Measurements from ENCODE around the gene TOP2A. TPM values are rescaled to one million over a fixed set of nuclear protein-coding genes. Genes with fewer than 3 reads are reported as not detected.
A peak's percentile ranks its signal among the peaks of the same experiment; 100 is the strongest.

TOP2A gene
- total RNA-seq, 4 donors from 2014 or later, result 0.26 to 145 (median 1.9) TPM; not detected in 1

DNA sequence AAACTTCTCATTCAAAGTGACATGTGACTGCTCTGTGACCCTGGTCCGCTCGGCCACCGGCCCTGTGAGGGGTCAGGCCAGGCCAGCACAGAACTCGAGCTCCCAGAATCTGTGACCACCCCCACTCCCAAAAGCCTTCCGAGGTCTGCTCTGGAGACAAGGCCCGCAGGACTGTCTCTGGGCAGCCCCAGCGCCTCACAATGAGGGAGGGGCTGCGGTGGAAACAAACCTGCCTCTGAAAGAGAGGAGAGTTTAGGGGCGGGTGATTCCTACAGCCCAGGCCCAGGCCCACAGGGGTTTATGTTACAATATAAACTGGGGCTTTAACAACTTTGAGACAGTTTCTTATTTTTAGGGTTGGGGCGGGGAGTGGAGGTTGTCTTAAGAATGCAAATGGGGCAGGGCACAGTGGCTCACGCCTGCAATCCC lies 45.4 kb upstream of the TOP2A start:
- TF ChIP-seq POLR2A (IDR thresholded peaks at IDR 0.05), result no peak
- TF ChIP-seq, protein P1, sequence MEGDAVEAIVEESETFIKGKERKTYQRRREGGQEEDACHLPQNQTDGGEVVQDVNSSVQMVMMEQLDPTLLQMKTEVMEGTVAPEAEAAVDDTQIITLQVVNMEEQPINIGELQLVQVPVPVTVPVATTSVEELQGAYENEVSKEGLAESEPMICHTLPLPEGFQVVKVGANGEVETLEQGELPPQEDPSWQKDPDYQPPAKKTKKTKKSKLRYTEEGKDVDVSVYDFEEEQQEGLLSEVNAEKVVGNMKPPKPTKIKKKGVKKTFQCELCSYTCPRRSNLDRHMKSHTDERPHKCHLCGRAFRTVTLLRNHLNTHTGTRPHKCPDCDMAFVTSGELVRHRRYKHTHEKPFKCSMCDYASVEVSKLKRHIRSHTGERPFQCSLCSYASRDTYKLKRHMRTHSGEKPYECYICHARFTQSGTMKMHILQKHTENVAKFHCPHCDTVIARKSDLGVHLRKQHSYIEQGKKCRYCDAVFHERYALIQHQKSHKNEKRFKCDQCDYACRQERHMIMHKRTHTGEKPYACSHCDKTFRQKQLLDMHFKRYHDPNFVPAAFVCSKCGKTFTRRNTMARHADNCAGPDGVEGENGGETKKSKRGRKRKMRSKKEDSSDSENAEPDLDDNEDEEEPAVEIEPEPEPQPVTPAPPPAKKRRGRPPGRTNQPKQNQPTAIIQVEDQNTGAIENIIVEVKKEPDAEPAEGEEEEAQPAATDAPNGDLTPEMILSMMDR (IDR thresholded peaks at IDR 0.05), result no peak
- Histone ChIP-seq H3K4me3 (no peak overlapping the region), H3K4me1 (peaks cover 13 to 21% of the 10 kb centered on the region in 2 donors), H3K9me3 (no peaks in the 10 kb centered on the region), H3K27me3 (no peaks in the 10 kb centered on the region), H3K36me3 (no peaks in the 10 kb centered on the region), H3K27ac (peak overlapping the region; percentile 70 to 84)
- DNase-seq, result no peak
- intact Hi-C loops (cut with DNase I; ENCODE audit: low total_unique reads), result no loop called here

DNA sequence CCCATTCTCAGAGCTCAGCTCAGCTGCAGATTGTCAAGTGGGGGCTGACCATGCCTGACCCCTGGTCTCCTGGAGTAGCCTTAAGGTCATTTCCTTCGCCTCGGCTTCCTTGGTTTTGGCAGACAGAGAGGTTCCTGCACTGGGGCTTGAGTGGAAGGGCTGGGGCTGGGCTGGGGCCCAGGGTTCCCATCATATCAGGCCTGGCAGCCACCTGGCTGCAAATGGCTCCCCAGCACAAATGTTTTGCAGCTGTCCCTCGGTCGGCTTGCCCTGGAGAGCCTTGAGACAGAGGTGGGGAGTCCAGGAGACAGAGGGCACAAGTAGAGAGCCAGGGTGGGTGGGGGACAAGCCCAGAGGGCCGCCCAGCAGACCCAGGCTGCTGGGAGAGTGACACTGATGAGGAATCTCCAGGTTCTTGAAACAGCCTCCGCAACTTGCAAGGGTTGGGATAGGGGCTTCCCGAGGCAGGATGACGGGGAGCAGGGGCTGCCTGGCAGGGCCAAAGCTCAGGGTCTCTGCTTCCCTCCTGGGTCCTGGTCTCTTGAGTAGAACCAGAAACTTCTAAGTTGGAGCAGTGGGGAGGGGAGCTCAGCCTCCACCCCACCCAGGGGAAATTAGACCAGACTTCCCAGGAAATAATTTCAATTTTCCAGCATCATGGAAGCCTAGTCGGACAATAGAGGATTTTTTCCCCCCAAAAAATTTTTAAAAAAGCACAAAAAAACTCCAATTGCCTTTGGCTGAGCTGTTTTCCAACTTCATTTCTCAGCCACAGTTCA lies 44.8 kb upstream of the TOP2A start:
- peaks cover 13 to 25% of the 10 kb centered on the region in 2 donors for H3K4me1 ChIP-seq
- no peak for DNase-seq
- intact Hi-C loops (cut with DNase I; ENCODE audit: low total_unique reads), result no loop called here

DNA sequence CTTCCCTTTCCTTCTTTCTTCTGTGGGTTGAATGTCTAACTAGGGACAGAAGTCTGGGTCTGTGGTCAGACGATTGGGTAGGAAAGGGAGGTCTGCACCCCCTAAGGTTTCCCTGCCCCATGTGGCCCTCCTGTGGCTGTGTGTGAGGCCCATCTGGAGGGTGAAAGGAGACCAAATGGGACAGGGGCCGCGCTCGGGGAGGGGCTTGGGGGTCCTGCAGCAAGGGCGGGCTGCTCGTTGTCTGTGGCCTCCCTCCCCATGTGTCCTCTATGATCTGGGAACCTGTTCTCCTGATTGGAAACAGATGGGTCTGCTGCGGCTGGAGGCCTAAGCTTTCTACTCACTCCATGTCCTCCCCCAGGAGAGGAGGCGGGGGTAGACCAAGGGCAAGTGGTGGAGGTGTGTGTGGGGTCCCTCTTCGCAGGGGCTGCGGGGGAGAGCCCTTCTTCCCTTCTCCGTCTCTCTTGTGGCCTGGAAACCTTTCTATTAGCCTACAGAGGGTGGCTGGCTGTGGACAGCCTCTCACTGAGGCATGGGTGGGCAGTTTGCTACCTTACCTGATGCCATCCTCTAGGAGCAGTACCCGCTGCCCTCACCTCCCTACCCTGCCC lies 44.1 kb upstream of the TOP2A start:
- intact Hi-C loops (cut with DNase I; ENCODE audit: low total_unique reads), result no loop called here
- H3K27ac ChIP-seq, result peak overlapping the region; percentile 70 to 84
- H3K36me3 ChIP-seq, result no peaks in the 10 kb centered on the region
- no peaks in the 10 kb centered on the region for H3K9me3 ChIP-seq
- DNase-seq, result peak; percentile 59 to 60
- peaks cover 13 to 32% of the 10 kb centered on the region in 2 donors for H3K4me1 ChIP-seq
- H3K4me3 ChIP-seq, result no peak overlapping the region
- TF ChIP-seq POLR2A (IDR thresholded peaks at IDR 0.05), result no peak
- TF ChIP-seq, protein P1 (IDR thresholded peaks at IDR 0.05), result no peak
- H3K27me3 ChIP-seq, result no peaks in the 10 kb centered on the region

More for the DNA sequence above, 44.8 kb upstream of the TOP2A start:
- no peaks in the 10 kb centered on the region for H3K27me3 ChIP-seq
- H3K27ac ChIP-seq, result peak overlapping the region; percentile 70 to 84
- TF ChIP-seq, protein P1 (IDR thresholded peaks at IDR 0.05), result no peak
- TF ChIP-seq POLR2A (IDR thresholded peaks at IDR 0.05), result no peak
- no peaks in the 10 kb centered on the region for H3K36me3 ChIP-seq
- H3K9me3 ChIP-seq, result no peaks in the 10 kb centered on the region
- no peak overlapping the region for H3K4me3 ChIP-seq

DNA sequence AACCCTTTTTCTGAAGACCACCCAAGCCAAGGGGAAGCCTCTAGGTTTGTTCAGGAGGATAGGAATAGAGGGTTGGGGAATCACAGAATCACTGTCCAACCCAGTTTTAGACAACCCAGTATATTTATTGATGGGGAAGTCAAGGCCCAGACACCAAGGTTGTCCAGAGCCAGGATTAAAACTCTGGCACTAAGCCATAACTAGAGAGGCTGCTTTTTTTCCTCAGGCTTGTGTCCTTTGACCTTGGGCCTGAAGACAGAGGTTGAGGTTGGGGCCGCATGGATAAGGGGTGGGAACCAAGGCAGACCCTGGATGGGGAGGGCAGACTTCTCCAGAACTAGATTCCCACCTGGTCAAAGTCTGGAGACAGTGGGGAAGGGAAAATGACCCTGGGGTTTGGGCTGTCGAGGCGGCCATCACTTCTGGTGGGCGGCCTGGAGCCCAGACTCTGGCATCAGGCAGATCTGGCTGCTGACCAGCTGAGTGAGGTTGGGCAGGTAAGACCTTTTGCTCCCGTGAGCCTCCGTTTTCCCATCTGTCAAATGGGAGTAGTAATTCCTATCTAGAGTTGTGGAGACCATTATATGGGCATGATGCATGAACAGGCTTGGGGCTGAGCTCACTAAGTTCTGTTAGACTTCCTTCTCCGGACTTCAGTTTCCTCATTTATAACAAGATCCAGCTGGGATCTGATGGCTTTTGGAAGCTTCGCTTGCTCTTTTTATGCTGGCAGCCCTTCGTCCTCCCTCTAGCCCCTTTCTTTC lies 43.5 kb upstream of the TOP2A start:
- Histone ChIP-seq H3K36me3 (no peaks in the 10 kb centered on the region), H3K9me3 (no peaks in the 10 kb centered on the region), H3K27ac (peak overlapping the region; percentile 70 to 84), H3K4me3 (no peak overlapping the region), H3K27me3 (no peaks in the 10 kb centered on the region), H3K4me1 (peaks cover 13 to 39% of the 10 kb centered on the region in 2 donors)
- TF ChIP-seq POLR2A (IDR thresholded peaks at IDR 0.05), result no peak
- TF ChIP-seq, protein P1 (IDR thresholded peaks at IDR 0.05), result no peak
- DNase-seq, result peak in 1 of 2 donors; percentile 49
- intact Hi-C loops (cut with DNase I; ENCODE audit: low total_unique reads), result no loop called here
